ENCODE data around the gene SNTB2.

SNTB2 gene

DNA sequence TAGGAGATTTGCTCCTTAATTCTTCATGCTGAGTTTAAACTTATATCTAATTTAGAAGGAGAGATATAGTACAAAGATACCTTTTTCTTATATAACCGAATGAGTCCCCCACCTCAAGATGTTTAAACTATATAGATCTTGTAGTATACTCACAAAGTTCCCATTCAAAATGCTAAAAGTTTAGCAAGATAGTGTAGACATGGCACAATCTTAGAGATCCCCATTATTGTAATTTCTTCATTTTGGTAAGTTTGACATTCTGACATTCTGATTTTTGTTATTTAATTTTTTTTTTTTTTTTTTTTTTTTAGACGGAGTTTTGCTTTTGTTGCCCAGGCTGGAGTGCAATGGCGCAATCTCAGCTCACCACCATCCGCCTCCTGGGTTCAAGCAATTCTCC, 22.8 kb downstream of the SNTB2 start:
- no peak overlapping the region for H3K27ac ChIP-seq
- TF ChIP-seq, protein P1, sequence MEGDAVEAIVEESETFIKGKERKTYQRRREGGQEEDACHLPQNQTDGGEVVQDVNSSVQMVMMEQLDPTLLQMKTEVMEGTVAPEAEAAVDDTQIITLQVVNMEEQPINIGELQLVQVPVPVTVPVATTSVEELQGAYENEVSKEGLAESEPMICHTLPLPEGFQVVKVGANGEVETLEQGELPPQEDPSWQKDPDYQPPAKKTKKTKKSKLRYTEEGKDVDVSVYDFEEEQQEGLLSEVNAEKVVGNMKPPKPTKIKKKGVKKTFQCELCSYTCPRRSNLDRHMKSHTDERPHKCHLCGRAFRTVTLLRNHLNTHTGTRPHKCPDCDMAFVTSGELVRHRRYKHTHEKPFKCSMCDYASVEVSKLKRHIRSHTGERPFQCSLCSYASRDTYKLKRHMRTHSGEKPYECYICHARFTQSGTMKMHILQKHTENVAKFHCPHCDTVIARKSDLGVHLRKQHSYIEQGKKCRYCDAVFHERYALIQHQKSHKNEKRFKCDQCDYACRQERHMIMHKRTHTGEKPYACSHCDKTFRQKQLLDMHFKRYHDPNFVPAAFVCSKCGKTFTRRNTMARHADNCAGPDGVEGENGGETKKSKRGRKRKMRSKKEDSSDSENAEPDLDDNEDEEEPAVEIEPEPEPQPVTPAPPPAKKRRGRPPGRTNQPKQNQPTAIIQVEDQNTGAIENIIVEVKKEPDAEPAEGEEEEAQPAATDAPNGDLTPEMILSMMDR (conservative IDR thresholded peaks at IDR 0.05) = no peak

DNA sequence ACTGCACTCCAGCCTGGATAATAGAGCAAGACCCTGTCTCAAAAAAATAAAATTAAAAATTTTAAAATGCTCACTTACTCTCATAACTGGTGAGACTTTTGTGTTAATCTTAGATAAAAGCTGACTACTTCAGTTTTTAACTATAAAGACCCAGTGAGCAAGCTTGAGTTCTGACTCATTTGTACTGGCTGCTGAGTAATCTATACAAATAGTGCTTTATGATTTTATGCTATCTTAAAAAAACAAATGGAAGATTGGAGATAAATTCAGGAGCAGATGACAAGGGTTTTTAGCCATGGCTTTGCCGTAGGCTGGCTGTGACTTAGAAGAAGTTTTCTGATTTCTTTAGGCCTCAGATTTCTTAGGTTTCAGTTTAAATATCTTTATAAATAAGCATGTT, 30.5 kb downstream of the SNTB2 start:
- H3K27ac ChIP-seq = peak overlapping the region; percentile 46
- TF ChIP-seq, protein P1 (conservative IDR thresholded peaks at IDR 0.05) = no peak

GRCh38 chr16:69219279-69219678, 32.3 kb downstream of the SNTB2 start:
- H3K27ac ChIP-seq = no peak overlapping the region
- TF ChIP-seq, protein P1 (conservative IDR thresholded peaks at IDR 0.05) = no peak

DNA sequence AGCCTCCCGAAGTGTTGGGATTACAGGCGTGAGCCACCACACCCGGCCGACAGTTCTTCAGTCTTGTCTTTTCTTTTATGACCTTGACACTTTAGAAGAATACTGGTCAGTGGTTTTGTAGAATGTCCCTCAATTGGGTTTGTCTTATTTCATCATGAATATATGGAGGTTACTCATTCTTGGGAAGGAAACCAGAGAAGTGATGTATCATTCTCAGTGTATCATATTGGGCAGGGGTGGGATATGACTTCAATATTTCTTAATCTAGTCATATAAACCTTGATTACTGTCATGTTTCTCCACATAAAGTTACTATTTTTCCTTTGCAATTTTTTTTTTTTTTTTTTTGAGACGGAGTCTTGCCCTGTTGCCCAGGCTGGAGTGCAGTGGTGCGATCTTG, 36.9 kb downstream of the SNTB2 start:
- TF ChIP-seq, protein P1 (conservative IDR thresholded peaks at IDR 0.05) = no peak
- H3K27ac ChIP-seq = no peak overlapping the region

GRCh38 chr16:69225121-69225520, 38.2 kb downstream of the SNTB2 start:
- TF ChIP-seq, protein P1 (conservative IDR thresholded peaks at IDR 0.05) = no peak
- peak overlapping the region; percentile 34 for H3K27ac ChIP-seq

DNA sequence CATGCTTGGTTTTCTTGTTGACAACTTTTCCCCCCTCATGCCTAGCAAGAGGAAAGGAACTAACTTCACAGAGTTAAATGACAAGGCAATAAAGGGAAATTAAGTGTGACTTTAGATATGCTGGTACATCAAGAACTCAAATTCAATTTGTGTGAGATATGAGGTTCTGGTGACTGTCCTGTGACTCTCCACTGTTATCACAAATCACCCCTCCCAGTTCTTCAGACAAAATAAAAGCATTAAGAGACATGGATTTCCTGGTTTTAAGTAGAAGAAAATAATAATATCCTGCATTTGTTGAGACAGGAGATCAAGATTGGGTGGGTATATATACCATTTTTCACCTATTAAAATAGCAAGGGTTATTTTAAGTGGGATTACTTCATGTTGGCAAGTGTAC, 46.2 kb downstream of the SNTB2 start:
- H3K27ac ChIP-seq = no peak overlapping the region
- TF ChIP-seq, protein P1 (conservative IDR thresholded peaks at IDR 0.05) = no peak

DNA sequence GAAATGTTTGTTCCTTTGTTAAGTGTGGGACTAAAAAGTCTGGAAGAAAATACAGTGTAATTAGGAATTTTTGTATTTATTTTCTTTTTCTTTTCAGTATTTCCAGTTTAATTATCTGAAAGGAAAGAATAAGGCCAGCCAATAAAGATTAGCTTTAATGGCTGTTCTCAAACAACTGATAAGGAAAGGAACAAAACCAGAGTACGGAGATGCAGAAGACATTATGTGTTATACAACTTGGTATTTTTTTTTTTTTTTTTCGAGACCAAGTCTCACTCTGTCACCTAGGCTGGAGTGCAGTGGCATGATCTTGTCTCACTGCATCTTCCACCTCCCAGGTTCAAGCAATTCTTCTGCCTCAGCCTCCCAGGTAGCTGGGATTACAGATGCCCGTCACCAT, 47.5 kb downstream of the SNTB2 start:
- TF ChIP-seq, protein P1 (conservative IDR thresholded peaks at IDR 0.05) = no peak
- H3K27ac ChIP-seq = peak overlapping the region; percentile 62

DNA sequence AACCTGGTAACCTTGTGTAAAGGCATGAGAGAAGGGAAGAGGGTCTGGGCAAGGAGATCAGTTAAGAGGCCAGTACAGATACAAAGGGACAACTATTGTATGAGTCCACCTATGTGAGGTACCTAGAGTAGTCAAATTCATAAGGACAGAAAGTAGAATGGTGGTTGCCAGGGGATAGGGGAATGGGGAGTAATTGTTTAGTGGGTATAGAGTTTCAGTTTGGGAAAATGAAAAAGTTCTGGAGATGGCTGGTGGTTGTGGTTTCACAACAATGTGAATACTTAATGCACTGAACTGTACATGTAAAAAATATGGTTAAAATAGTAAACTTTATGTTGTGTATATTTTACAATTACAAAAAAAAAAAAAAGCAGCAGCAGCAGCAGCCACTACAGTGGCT, 49.4 kb downstream of the SNTB2 start:
- TF ChIP-seq, protein P1 (conservative IDR thresholded peaks at IDR 0.05) = no peak
- no peak overlapping the region for H3K27ac ChIP-seq
